Activated CD4-positive, CD25-positive, alpha-beta regulatory T cell treated with anti-CD3 and anti-CD28 coated beads, Interleukin-2, amount 50 U/mL, for 16 hours (primary cell): Measurements from ENCODE around the gene PLXNA2.
A peak's percentile ranks its signal among the peaks of the same experiment; 100 is the strongest.

Experiments used
- DNase-seq: peaks from one replicate; pipeline ENCODE4 v3.0.0-alpha.2; 2020; ENCODE audit warnings: low read depth, low spot score

PLXNA2 gene

GRCh38 chr1:208268541-208269337, 24.6 kb upstream of the PLXNA2 start:
- DNase-seq, result no peak

- no peak for DNase-seq
Observed at GRCh38 chr1:208265525-208265924, 21.3 kb upstream of the PLXNA2 start.

- DNase-seq, result no peak
Observed at GRCh38 chr1:208265122-208265469, 20.9 kb upstream of the PLXNA2 start.

- no peak for DNase-seq
Observed at GRCh38 chr1:208264469-208265121, 20.4 kb upstream of the PLXNA2 start.

GRCh38 chr1:208261874-208262273, 17.7 kb upstream of the PLXNA2 start:
- no peak for DNase-seq

- DNase-seq, result no peak
Observed at GRCh38 chr1:208258277-208258676, 14.1 kb upstream of the PLXNA2 start.

GRCh38 chr1:208257351-208257750, 13.2 kb upstream of the PLXNA2 start:
- no peak for DNase-seq

GRCh38 chr1:208256556-208256955, 12.4 kb upstream of the PLXNA2 start:
- DNase-seq, result no peak

GRCh38 chr1:208256091-208256490, 11.9 kb upstream of the PLXNA2 start:
- DNase-seq, result no peak

GRCh38 chr1:208254862-208255261, 10.7 kb upstream of the PLXNA2 start:
- no peak for DNase-seq

- no peak for DNase-seq
Observed at GRCh38 chr1:208254376-208254775, 10.2 kb upstream of the PLXNA2 start.

- no peak for DNase-seq
Observed at GRCh38 chr1:208252836-208253576, 8.8 kb upstream of the PLXNA2 start.

GRCh38 chr1:208251911-208252835, 8.0 kb upstream of the PLXNA2 start:
- no peak for DNase-seq

GRCh38 chr1:208251015-208251414, 6.8 kb upstream of the PLXNA2 start:
- no peak for DNase-seq

GRCh38 chr1:208250613-208251012, 6.4 kb upstream of the PLXNA2 start:
- no peak for DNase-seq

GRCh38 chr1:208248991-208249696, 5.0 kb upstream of the PLXNA2 start:
- no peak for DNase-seq

- DNase-seq, result no peak
Observed at GRCh38 chr1:208248307-208248801, 4.2 kb upstream of the PLXNA2 start.

- DNase-seq, result no peak
Observed at GRCh38 chr1:208247696-208248095, 3.5 kb upstream of the PLXNA2 start.

GRCh38 chr1:208245185-208245705, 1.1 kb upstream of the PLXNA2 start:
- DNase-seq, result peak; percentile 53

- DNase-seq, result no peak
Observed at GRCh38 chr1:208243527-208243966, 637 bp downstream of the PLXNA2 start.
